HL-60 (cell line): ENCODE measurements around the gene ETHE1.

ENCODE experiments used
- DNase-seq, 2 experiments: peaks; one replicate each; pipeline ENCODE4 v3.0.0-alpha.2; 2010 to 2020; ENCODE audit warnings: low read depth in 1 of 2, low spot score in 1 of 2
- H3K27ac ChIP-seq: fragments of 250-450 bp; sonication (Bioruptor Pico); replicated peaks from 2 replicates; pipeline ENCODE4 v1.5.1; 2020; ENCODE audit warnings: mild to moderate bottlenecking, moderate library complexity
- H3K27me3 ChIP-seq: fragments of 250-450 bp; sonication (Bioruptor Pico); 2 replicates; pipeline ENCODE4 v1.5.1; 2021; ENCODE audit warnings: mild to moderate bottlenecking, moderate library complexity; ENCODE audit not compliant: insufficient read depth, poor library complexity, severe bottlenecking
- H3K4me3 ChIP-seq: replicated peaks from 2 replicates; pipeline ENCODE4 v1.5.1; 2011; ENCODE audit warnings: mild to moderate bottlenecking, control low read depth, low read length; ENCODE audit not compliant: insufficient read depth
- GABPA ChIP-seq: IDR thresholded peaks from 2 replicates; pipeline ENCODE4 v1.6.1; 2012; ENCODE audit warnings: low read depth
- POLR2AphosphoS5 ChIP-seq: IDR thresholded peaks from 2 replicates; pipeline ENCODE4 v1.6.1; 2012; ENCODE audit warnings: low read depth
- REST ChIP-seq: IDR thresholded peaks from 2 replicates; pipeline ENCODE4 v1.6.1; 2012; ENCODE audit warnings: low read depth; ENCODE audit not compliant: insufficient replicate concordance
- SPI1 ChIP-seq: IDR thresholded peaks from 2 replicates; pipeline ENCODE4 v1.6.1; 2012; ENCODE audit warnings: low read depth, mild to moderate bottlenecking, borderline replicate concordance
- TF ChIP-seq, protein P1 (sequence below): IDR thresholded peaks from one replicate; pipeline ENCODE4 v1.5.1; 2011; ENCODE audit warnings: low read length, control low read depth, inconsistent platforms; ENCODE audit not compliant: insufficient read depth

Gene ETHE1

GRCh38 chr19:43510713-43511112 lies 16.3 kb downstream of the ETHE1 start:
- TF ChIP-seq, protein P1, sequence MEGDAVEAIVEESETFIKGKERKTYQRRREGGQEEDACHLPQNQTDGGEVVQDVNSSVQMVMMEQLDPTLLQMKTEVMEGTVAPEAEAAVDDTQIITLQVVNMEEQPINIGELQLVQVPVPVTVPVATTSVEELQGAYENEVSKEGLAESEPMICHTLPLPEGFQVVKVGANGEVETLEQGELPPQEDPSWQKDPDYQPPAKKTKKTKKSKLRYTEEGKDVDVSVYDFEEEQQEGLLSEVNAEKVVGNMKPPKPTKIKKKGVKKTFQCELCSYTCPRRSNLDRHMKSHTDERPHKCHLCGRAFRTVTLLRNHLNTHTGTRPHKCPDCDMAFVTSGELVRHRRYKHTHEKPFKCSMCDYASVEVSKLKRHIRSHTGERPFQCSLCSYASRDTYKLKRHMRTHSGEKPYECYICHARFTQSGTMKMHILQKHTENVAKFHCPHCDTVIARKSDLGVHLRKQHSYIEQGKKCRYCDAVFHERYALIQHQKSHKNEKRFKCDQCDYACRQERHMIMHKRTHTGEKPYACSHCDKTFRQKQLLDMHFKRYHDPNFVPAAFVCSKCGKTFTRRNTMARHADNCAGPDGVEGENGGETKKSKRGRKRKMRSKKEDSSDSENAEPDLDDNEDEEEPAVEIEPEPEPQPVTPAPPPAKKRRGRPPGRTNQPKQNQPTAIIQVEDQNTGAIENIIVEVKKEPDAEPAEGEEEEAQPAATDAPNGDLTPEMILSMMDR = no peak
- TF ChIP-seq SPI1 = no peak
- no peak for TF ChIP-seq REST
- TF ChIP-seq GABPA = no peak
- no peak for TF ChIP-seq POLR2AphosphoS5
- no peak for DNase-seq
- H3K27ac ChIP-seq = no peak overlapping the region
- H3K27me3 ChIP-seq = no peaks in the 10 kb centered on the region
- H3K4me3 ChIP-seq = no peak overlapping the region

DNA sequence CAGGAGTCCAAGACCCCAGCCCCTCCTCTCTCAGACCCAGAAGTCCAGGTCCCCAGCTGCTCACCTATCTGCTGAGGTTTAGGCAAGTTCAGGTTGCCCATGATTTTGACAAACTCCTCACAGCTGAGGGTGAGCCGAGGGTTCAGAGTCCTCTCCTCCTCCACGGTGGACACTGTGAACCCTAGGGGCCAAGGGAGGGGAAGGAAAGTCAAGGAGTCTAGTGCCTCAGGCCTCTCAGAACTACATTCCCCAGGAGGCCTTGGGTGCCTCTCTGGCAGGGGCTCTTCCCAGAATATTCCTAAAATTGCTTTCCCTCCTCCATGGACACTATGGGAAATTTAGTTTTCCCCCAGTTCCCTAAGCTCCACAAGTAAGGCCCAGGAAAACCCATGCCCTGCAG lies 19.1 kb downstream of the ETHE1 start:
- H3K4me3 ChIP-seq = no peak overlapping the region
- H3K27me3 ChIP-seq = no peaks in the 10 kb centered on the region
- DNase-seq = no peak
- TF ChIP-seq REST (no peak), POLR2AphosphoS5 (no peak), SPI1 (no peak), GABPA (no peak)
- TF ChIP-seq, protein P1 = no peak
- no peak overlapping the region for H3K27ac ChIP-seq

DNA sequence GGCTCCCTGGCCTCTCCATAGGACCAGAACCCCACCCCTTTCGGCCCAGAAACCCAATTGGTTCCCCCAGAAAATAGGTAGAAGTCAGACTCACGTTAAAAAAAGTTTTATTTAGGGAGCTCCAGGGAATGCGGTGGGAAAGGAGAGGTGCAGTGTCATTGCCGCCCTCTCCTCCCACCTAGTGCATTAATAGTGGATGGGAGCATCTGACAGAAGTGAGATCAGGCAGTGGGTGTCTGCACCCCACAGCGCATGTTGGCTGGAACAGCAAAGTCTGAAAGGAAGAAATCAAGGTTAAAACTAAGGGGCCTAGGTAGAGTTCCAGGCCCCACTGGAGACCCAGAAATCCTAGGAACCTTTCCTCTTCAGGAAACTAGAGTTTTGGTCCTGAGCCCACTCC lies 20.4 kb downstream of the ETHE1 start:
- no peaks in the 10 kb centered on the region for H3K27me3 ChIP-seq
- DNase-seq = no peak
- TF ChIP-seq SPI1 = no peak
- no peak for TF ChIP-seq GABPA
- TF ChIP-seq POLR2AphosphoS5 = no peak
- TF ChIP-seq, protein P1 = no peak
- TF ChIP-seq REST = no peak
- H3K4me3 ChIP-seq = no peak overlapping the region
- no peak overlapping the region for H3K27ac ChIP-seq
